Central memory CD8-positive, alpha-beta T cell (primary cell): ENCODE measurements around the gene KIF1A.

Experiments used
- ATAC-seq: fragments of 150-1000 bp; cut with Tn5 transposase; replicated peaks from 2 replicates; pipeline ENCODE4 v1.10.0; 2022; ENCODE audit warnings: mild to moderate bottlenecking, moderate FRiP score, moderate number of reproducible peaks; ENCODE audit not compliant: poor library complexity, severe bottlenecking; ENCODE audit errors: extremely low read depth
- DNase-seq, 2 donors: peaks; one replicate each; pipeline ENCODE4 v3.0.0; 2021; ENCODE audit warnings: low spot score in 2 of 2
- H3K27ac Mint-ChIP-seq: one replicate; pipeline ENCODE4 v1.8.0; 2022; ENCODE audit warnings: low read depth, mild to moderate bottlenecking, moderate library complexity, mixed read lengths
- H3K27me3 Mint-ChIP-seq: one replicate; pipeline ENCODE4 v1.8.0; 2022; ENCODE audit warnings: mixed read lengths
- H3K36me3 Mint-ChIP-seq: one replicate; pipeline ENCODE4 v1.8.0; 2022; ENCODE audit warnings: mild to moderate bottlenecking, moderate library complexity, mixed read lengths; ENCODE audit not compliant: insufficient read depth
- H3K4me1 Mint-ChIP-seq: one replicate; pipeline ENCODE4 v1.8.0; 2022; ENCODE audit warnings: mixed read lengths
- H3K4me3 Mint-ChIP-seq: one replicate; pipeline ENCODE4 v1.8.0; 2022; ENCODE audit warnings: mild to moderate bottlenecking, moderate library complexity, mixed read lengths
- H3K9me3 Mint-ChIP-seq: one replicate; pipeline ENCODE4 v1.8.0; 2022; ENCODE audit warnings: mixed read lengths

Gene KIF1A

GRCh38 chr2:240790370-240791220, 29.4 kb downstream of the KIF1A start:
- H3K4me3 Mint-ChIP-seq: no peak overlapping the region
- no peaks in the 10 kb centered on the region for H3K9me3 Mint-ChIP-seq
- H3K36me3 Mint-ChIP-seq: no peaks in the 10 kb centered on the region
- no peak overlapping the region for H3K27ac Mint-ChIP-seq
- H3K4me1 Mint-ChIP-seq: no peaks in the 10 kb centered on the region
- H3K27me3 Mint-ChIP-seq: peaks cover 34% of the 10 kb centered on the region
- ATAC-seq (no peak), DNase-seq (no peak)

- Mint-ChIP-seq H3K36me3 (peaks cover under 1% of the 10 kb centered on the region), H3K27ac (no peak overlapping the region), H3K9me3 (no peaks in the 10 kb centered on the region), H3K4me3 (no peak overlapping the region), H3K27me3 (peaks cover 26% of the 10 kb centered on the region), H3K4me1 (no peaks in the 10 kb centered on the region)
- DNase-seq: no peak
- ATAC-seq: no peak
Measured at GRCh38 chr2:240789501-240790369, 30.3 kb downstream of the KIF1A start.

- H3K36me3 Mint-ChIP-seq: peaks cover 1% of the 10 kb centered on the region
- H3K4me1 Mint-ChIP-seq: no peaks in the 10 kb centered on the region
- DNase-seq (no peak), ATAC-seq (no peak)
- no peak overlapping the region for H3K27ac Mint-ChIP-seq
- H3K27me3 Mint-ChIP-seq: peaks cover 19% of the 10 kb centered on the region
- no peaks in the 10 kb centered on the region for H3K9me3 Mint-ChIP-seq
- no peak overlapping the region for H3K4me3 Mint-ChIP-seq
Measured at GRCh38 chr2:240789051-240789453, 31.0 kb downstream of the KIF1A start.

- H3K36me3 Mint-ChIP-seq: peaks cover 1% of the 10 kb centered on the region
- H3K9me3 Mint-ChIP-seq: no peaks in the 10 kb centered on the region
- H3K4me1 Mint-ChIP-seq: no peaks in the 10 kb centered on the region
- peaks cover 15% of the 10 kb centered on the region for H3K27me3 Mint-ChIP-seq
- DNase-seq (no peak), ATAC-seq (no peak)
- no peak overlapping the region for H3K4me3 Mint-ChIP-seq
- no peak overlapping the region for H3K27ac Mint-ChIP-seq
Measured at GRCh38 chr2:240788482-240788881, 31.5 kb downstream of the KIF1A start.

- H3K27ac Mint-ChIP-seq: no peak overlapping the region
- H3K36me3 Mint-ChIP-seq: peaks cover 1% of the 10 kb centered on the region
- H3K4me1 Mint-ChIP-seq: no peaks in the 10 kb centered on the region
- H3K27me3 Mint-ChIP-seq: peaks cover 15% of the 10 kb centered on the region
- no peak for DNase-seq
- ATAC-seq: no peak
- no peaks in the 10 kb centered on the region for H3K9me3 Mint-ChIP-seq
- H3K4me3 Mint-ChIP-seq: no peak overlapping the region
Measured at GRCh38 chr2:240787521-240788472, 32.2 kb downstream of the KIF1A start.

GRCh38 chr2:240786871-240787311, 33.1 kb downstream of the KIF1A start:
- Mint-ChIP-seq H3K4me3 (no peak overlapping the region), H3K4me1 (no peaks in the 10 kb centered on the region)

GRCh38 chr2:240786355-240786841, 33.6 kb downstream of the KIF1A start:
- peaks cover 1% of the 10 kb centered on the region for H3K36me3 Mint-ChIP-seq
- no peak for DNase-seq
- H3K9me3 Mint-ChIP-seq: no peaks in the 10 kb centered on the region
- peaks cover 15% of the 10 kb centered on the region for H3K27me3 Mint-ChIP-seq
- no peak for ATAC-seq
- H3K27ac Mint-ChIP-seq: no peak overlapping the region
- no peak overlapping the region for H3K4me3 Mint-ChIP-seq
- H3K4me1 Mint-ChIP-seq: no peaks in the 10 kb centered on the region

More at GRCh38 chr2:240786871-240787311, 33.1 kb downstream of the KIF1A start:
- Mint-ChIP-seq H3K27ac (no peak overlapping the region), H3K9me3 (no peaks in the 10 kb centered on the region), H3K27me3 (peaks cover 15% of the 10 kb centered on the region), H3K36me3 (peaks cover 1% of the 10 kb centered on the region)
- ATAC-seq (no peak), DNase-seq (no peak)

GRCh38 chr2:240785424-240786335, 34.3 kb downstream of the KIF1A start:
- H3K36me3 Mint-ChIP-seq: peaks cover 1% of the 10 kb centered on the region
- peaks cover 15% of the 10 kb centered on the region for H3K27me3 Mint-ChIP-seq
- ATAC-seq: no peak
- H3K4me3 Mint-ChIP-seq: no peak overlapping the region
- no peaks in the 10 kb centered on the region for H3K9me3 Mint-ChIP-seq
- H3K27ac Mint-ChIP-seq: no peak overlapping the region
- H3K4me1 Mint-ChIP-seq: no peaks in the 10 kb centered on the region
- no peak for DNase-seq

GRCh38 chr2:240784629-240785423, 35.2 kb downstream of the KIF1A start:
- Mint-ChIP-seq H3K27me3 (peaks cover 15% of the 10 kb centered on the region), H3K4me3 (no peak overlapping the region), H3K4me1 (no peaks in the 10 kb centered on the region), H3K36me3 (peaks cover 1% of the 10 kb centered on the region), H3K27ac (no peak overlapping the region), H3K9me3 (no peaks in the 10 kb centered on the region)
- ATAC-seq (no peak), DNase-seq (no peak)

GRCh38 chr2:240783819-240784621, 36.0 kb downstream of the KIF1A start:
- no peaks in the 10 kb centered on the region for H3K9me3 Mint-ChIP-seq
- H3K36me3 Mint-ChIP-seq: peaks cover 1% of the 10 kb centered on the region
- no peak overlapping the region for H3K4me3 Mint-ChIP-seq
- H3K4me1 Mint-ChIP-seq: no peaks in the 10 kb centered on the region
- DNase-seq (no peak), ATAC-seq (no peak)
- H3K27ac Mint-ChIP-seq: no peak overlapping the region
- peaks cover 14% of the 10 kb centered on the region for H3K27me3 Mint-ChIP-seq
